ENCODE data around the gene MYL6.

The MYL6 gene

DNA sequence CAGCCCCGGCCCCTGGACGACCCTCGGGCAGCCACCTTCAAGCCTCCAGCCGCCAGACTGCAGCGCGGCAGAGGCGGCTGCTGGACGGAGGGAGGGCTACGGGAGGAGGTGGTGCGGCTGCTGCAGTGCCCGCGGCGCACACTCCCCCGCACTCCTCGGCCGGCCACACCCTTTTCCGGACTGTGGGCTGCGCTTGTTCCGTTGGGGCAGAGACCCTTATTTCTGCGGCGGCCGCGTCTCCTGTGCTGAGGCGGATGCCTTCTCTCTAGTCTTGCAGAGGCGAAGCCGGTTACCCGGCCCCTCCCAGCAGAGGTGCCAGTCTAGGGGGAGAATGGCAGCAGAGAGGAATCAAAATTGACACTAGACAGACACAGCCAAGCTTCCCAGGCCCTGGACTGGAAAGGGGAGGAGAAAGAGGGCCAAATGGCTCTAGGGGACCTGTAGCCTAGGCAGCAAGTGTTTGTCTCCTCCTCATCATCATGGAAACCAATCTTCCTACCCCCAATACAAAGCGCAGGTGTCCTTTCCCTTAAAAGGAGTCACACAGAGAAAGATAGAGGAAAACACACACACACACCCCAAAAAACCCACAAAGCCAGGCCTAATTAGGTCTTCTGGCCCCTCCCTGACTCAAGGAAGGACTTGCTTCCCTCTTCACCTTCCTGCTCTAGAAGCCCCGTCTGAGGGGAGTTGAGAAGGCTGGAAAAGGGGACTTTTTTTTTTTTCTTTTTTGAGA lies 28.8 kb upstream of the MYL6 start:
- DNase-seq (ENCODE audit: low spot score) = peak; percentile 81

DNA sequence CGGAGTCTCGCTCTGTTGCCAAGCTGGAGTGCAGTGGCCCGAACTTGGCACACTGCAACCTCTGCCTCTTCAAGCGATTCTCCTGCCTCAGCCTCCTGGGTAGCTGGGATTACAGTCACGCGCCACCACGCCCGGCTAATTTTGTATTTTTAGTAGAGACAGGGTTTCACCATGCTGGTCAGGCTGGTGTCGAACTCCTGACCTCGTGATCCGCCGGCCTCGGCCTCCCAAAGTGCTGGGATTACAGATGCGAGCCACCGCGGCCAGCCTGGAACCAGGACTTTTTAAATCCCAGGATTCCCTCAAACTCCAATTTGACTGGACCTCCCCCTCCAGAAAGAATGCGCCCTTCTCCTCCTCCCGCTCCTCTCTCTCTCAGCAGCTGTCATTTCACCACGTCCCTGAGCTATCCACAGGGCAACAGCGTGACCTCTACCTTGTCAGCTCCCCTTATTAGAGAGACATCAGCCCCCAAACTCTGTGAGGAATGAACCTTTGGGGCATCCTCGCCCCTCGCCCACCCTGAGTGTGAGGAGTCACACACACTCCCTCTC lies 28.1 kb upstream of the MYL6 start:
- no peak for DNase-seq (ENCODE audit: low spot score)

DNA sequence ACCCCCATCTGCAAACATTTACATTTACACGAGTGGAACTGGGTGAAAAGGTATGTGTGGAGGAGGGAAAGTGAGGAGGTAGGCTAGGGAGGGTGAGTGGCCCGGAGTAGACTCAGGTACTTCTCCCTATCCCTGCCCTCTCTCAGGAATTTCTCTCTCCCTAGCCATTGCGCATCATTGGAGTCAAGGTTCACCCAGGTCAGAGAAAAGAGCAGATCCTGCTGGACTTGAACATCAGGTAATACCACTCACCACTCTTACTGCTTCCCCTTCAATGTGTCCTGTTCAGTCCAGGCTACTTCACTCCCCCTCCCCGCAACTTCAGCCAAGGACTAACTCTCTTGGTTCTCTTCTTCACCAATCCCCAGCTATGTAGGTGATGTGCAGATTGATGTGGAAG lies 27.3 kb upstream of the MYL6 start:
- DNase-seq (ENCODE audit: low spot score) = no peak

DNA sequence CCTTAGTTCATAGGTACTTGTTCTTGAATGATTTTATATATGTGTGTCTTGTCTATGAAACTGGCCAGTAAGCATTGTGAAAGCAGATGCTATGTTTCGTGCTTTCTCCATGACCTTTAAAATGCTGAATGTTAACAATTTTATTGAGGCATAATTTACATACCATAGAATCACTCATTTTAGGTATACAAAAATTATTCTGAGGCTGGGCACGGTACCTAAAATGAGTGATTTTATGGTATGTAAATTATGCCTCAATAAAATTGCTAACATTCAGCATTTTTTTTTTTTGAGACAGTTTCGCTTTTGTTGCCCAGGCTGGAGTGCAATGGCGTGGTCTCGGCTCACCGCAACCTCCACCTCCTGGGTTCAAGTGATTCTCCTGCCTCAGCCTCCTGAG lies 23.3 kb upstream of the MYL6 start:
- DNase-seq (ENCODE audit: low spot score) = no peak

DNA sequence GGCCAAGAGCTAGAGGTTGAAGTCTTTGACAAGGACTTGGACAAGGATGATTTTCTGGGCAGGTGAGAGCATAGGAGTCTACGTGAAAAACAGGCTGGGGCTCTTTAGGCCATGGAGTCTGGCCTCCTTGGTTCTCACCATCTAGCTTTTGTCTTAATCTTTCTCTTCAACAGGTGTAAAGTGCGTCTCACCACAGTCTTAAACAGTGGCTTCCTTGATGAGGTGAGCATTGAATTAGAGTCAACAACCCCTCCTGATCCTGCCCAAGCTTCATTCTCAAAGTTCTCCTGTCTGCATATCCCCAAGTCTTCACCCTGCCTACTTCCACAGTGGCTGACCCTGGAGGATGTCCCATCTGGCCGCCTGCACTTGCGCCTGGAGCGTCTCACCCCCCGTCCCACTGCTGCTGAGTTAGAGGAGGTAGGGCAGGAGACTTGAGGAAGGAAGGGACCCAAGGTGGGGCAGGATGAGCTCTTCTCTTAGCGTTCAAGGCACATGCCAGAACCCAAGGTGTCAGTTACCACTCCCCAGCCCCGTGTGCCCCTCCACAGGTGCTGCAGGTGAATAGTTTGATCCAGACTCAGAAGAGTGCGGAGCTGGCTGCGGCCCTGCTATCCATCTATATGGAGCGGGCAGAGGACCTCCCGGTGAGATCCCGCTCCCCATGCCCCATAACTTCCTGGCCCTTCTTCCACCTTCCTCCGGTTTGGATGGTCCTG lies 20.1 kb upstream of the MYL6 start:
- no peak for DNase-seq (ENCODE audit: low spot score)

DNA sequence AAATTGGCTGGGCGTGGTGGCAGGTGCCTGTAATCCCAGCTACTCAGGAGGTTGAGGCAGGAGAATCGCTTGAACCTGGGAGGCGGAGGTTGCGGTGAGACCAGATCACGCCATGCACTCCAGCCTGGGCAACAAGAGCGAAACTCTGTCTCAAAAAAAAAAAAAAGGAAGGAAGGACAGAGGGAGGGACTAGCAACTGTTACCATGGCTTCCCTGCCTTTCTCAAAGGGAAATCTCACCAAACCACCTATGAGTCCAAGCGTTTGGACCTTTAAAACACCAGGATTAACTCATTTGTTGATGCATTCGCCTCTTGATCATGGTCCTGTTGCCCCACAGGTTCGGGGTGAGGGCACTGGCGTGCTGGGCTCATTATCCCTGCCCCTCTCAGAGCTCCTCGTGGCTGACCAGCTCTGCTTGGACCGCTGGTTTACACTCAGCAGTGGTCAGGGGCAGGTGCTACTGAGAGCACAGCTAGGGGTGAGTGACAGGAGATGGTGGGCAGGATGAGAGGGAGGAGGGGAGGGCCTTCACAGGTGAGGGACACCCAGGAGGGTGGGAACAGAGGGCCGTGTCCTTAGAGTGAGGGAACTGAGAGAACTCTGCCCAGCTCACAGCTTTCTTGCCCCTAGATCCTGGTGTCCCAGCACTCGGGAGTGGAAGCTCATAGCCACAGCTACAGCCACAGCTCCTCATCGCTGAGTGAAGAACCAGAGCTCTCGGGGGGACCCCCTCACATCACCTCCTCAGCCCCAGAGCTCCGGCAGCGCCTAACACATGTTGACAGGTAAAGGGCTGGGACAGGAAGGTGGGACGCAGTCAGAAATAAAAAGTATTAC lies 16.0 kb upstream of the MYL6 start:
- no peak for DNase-seq (ENCODE audit: low spot score)

DNA sequence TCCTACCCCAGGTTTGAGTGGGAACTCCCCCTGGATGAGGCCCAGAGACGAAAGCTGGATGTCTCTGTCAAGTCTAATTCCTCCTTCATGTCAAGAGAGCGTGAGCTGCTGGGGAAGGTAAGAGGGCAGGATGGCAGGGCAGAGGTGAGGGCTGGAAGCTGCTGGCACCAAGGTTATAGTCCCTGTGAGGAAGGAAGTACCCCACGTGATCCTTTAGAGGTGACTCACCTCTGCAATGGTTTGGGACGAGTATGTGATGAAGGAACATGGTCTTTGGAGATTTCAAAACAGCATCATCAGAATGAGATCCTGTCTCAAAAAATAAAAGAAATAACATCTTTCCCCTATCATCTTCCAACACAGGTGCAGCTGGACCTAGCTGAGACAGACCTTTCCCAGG lies 14.9 kb upstream of the MYL6 start:
- no peak for DNase-seq (ENCODE audit: low spot score)

DNA sequence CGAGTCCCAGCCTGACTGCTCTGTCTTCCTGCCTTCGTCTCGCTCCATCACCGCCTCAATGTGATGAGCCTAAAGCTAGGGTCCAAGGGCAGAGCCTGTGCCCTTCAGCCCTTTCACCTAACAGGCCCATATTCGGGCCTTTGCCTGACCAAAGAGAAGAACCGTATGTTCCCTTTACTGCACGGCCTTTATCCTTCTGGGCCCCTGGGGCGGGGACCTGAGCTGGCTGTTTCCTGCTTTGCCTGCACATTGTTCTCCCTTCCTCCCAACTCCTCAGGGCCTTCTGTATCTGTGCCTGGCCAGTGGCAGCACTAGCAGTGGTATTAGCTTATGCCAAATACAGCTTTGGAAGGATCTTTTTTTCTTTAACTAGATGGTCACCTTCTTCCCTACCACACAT lies 14.3 kb upstream of the MYL6 start:
- DNase-seq (ENCODE audit: low spot score) = no peak

DNA sequence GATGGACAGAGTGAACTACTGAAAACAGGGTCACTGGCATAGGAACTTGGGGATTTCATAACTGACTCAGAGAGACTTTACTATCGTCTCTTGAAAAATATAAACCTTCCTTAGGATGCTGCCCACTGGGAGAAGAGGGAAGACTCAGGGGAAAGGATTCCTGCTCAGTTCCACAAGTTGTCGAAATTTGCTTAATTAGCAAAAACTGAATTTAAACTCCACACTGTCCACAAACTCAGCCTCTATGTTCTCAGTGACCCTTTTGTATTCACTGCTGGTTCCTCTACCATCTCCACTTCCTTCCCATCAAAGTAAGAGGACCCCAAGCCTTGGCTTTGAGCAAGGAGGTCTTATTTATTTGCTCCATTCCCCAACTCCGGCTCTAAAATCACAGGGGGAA lies 12.9 kb upstream of the MYL6 start:
- DNase-seq (ENCODE audit: low spot score) = no peak

DNA sequence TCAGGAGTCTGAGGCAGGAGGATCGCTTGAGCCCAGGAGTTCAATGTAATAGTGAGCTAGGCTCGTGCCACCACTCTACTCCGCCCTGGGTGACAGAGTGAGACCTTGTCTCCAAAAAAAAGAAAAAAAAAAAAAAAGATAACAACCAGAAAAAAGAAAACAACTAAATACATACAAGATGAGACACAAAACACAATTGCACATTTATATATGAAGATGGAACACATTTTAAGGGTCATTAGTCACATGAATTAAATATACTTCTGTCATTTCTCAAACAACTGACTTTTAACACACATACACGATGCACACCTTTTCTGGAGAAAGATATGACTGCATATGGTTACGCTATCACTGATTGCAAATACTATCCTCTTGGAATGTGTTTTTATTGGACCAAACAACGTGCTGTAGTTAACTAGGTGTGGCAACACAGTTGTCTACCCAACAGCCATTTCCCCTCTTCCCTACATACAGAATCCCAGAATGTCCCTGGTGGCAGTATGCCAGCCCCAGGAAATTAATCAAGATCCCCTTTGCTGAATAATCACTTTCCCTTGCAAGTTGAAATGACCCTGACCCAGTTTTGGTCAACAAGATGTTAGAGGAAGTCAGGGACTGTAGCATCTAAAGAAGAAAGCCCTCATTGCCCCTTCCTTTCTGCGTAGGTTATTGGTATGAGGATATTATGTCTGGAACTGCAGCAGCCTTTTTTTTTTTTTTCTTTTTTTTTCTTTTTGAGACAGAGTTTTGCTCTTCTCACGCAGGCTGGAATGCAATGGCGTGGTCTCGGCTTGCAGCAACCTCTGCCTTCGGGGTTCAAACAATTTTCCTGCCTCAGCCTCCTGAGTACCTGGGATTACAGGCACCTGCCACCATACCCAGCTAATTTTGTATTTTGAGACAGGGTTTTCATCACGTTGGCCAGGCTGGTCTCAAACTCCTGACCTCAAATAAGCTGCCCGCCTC lies 11.4 kb upstream of the MYL6 start:
- no peak for DNase-seq (ENCODE audit: low spot score)

DNA sequence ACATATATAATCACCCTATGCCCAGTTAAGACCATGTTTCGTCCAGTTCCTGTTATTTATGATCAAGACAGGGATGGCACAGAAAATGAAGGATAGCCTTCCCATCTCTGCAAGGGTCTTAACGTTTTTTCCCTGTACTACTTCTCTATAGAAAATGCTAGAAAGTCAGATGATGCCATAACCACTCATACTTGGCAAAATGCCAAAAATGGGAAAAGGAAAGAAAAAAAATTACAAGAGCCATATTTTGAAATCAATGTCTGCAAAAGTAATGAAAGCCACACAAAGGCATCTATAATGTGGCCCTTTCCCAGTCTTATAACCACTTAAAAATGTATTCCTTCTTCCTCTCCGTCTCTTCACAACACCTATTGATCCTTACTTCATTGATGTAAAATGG lies 7.6 kb upstream of the MYL6 start:
- no peak for DNase-seq (ENCODE audit: low spot score)

DNA sequence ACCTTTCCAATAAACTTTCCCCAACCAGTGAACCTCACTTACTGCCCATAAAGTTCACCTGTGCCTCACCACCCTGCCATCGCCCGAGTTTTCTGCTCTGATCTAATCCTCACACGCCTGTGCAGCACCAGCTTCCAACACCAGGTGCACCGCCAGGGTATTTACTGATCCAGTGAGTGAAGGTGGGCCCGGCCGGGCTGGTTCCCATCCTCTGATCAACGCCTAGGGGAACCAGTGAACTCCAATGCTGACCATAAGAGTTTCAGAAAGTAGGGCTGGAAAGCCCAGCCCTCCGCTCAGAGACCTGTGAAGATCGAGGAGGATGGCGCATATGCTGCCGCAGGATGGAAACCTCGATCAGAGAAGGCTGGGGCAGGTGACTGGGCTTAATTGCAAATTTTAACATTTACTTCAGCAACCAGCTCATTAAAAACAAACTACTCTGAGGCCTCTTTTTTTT lies 6.5 kb upstream of the MYL6 start:
- DNase-seq (ENCODE audit: low spot score) = peak; percentile 72

DNA sequence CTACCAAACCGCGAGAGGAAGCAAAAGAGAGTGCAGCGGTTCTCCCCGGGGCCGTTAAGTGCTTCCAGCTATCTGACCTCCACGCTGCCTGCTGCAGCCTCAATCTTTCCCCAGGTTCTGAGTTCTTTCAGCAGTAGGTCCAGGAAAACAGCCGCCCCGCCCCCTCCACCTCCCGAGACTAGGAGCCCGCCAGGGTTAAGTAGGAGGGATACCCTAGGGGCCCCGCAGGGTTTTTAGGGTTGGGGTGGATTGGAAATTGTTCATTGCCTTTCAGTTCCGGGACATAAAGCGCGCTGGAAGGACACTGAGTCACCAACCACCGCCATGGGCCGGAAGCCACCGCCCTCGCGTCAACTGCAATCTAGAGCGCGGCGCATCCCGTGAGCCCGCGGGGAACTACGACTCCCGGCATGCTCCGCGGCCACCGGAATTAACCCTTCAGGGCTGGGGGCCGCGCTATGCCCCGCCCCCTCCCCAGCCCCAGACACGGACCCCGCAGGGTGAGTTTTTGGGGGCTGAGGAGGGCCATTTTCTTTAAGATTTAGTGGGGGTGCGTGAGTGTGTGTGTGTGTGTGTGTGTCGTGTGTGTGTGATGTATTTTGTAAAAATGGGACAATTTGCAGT lies 5.9 kb upstream of the MYL6 start, which contains the start of gene MYL6B:
Gene MYL6B (plus strand): TSS at position 456 of the 624 bp plus-strand sequence. CDS start 1,332 bp downstream, outside the sequence.
- peak; percentile 95 for DNase-seq (ENCODE audit: low spot score)

DNA sequence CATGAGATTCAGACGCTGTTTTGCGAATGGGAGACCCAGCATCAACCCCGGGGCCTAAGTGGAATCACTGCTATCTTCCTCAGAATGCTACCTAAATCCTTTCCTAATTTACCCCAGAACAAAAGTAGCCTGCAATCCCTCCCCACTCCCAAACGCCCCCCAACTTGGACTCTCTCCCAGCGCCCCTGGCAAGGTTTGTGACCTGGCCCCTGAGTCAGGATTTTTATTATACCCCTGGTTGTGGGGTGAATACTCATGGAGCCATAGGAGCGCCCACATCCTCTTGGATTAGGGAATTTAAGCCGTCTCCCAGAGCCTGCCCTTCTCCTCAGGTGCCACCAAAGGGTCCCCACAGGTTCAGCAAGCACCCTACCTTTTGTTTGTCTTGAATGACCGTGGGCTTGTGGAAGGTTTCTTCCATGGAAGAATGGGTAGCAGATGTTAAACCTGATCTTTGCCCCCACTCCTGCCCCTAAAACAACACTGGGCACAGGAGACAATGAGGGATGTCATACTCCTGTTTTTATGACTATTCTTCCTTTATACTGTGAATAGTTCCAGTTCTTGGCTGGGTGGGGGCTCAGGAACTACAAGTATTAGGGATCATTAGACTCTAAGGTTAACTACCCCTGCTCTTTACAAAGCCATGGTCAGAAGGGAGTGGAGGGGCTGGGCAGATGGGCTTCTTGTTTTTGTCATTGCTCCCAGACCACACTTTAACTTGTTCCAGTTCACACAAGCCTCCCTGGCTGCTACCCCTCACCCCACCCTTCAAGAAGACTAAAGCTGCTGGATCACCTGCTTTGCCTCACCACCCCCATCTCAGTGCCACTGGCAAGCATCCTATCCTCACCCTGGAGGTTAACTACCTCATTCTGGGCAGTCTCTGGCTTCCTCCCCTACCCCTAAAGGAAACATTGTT lies 5.1 kb upstream of the MYL6 start:
- DNase-seq (ENCODE audit: low spot score) = no peak

DNA sequence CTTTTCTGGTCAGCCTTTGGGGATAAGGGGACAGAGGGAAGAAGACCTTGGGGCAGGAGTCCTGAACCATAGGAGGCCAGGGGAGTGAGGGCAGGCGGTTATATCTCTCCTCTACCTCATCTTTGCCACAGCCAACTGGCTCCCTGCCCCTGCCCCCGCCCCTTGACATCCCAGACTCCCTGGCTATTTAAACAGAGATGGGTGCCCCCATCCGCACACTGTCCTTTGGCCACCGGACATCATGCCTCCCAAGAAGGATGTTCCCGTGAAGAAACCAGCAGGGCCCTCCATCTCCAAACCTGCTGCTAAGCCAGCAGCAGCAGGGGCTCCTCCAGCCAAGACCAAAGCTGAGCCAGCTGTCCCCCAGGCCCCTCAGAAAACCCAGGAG lies 4.5 kb upstream of the MYL6 start:
- DNase-seq (ENCODE audit: low spot score) = no peak

DNA sequence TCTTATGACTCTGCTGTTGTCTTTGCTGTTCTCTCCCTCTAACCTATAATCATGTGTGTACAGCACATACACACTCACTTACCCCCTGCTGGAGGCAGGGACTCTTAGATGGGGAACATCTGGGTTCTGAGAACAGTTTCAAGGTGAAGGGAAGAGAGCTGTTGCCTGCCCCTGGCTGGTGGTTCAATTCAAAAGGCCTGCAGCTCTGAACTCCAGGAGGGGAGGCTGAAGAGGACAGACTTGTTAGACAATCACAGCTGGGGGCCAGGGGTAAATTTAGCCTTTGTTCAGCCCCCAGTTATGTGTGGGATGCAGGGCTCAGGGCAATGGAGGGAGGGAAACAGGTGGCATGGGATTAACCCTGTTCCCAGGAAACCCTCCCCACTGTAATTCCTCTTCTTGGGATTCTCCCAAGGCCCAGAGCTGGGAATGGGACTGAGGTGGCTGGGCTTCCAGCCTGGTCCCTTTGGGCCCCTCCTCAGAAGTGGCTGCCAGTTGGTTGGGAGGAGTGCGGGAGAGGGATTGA lies 3.9 kb upstream of the MYL6 start:
- DNase-seq (ENCODE audit: low spot score) = no peak

DNA sequence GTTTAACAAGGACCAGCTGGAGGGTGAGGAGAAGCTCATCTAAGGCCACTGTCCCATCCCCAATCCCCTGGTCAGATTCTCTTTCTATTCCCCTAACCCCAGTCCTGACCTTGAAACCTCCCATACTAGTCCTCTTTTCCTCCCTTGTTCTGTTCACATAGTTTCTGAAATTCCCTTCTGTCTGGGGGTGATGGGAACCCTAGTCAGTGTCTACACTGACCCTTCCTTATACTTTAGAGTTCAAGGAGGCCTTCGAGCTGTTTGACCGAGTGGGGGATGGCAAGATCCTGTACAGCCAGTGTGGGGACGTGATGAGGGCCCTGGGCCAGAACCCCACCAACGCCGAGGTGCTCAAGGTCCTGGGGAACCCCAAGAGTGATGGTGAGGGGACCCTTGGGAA lies 3.3 kb upstream of the MYL6 start:
- no peak for DNase-seq (ENCODE audit: low spot score)

DNA sequence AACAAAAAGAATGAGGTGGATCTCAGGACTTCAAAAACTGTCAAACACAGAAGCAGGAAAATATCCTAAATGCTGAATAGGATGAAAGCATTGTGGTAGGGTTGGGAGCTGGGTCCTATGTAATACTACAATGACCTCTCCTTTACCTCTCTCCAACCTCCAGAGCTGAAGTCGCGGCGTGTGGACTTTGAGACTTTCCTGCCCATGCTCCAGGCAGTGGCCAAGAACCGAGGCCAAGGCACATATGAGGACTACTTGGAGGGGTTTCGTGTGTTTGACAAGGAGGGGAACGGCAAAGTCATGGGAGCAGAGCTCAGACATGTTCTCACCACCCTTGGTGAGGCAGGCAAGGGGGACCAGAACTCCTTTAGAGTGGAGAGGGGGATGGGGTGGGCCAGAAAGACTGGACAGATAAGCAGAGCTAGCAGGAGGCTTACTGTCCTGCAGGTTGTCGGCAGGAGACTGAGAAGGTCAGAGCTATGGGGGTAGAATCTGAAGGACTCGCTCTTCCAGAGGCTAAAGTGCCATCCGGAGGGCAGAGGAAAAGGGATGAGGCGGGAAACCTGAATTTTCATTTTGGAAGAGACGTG lies 2.8 kb upstream of the MYL6 start:
- DNase-seq (ENCODE audit: low spot score) = no peak
